Nephron (organoid): ENCODE measurements around the gene ARL15.

Source experiments
- H3K27ac Mint-ChIP-seq, 3 experiments: 2 replicates each; pipeline ENCODE4 v1.8.0; 2020; ENCODE audit warnings: mixed read lengths in 3 of 3, mild to moderate bottlenecking in 2 of 3, moderate library complexity in 1 of 3
- H3K27me3 Mint-ChIP-seq: 2 replicates; pipeline ENCODE4 v1.8.0; 2021; ENCODE audit warnings: low read depth, mild to moderate bottlenecking, moderate library complexity, mixed read lengths
- H3K36me3 Mint-ChIP-seq: 2 replicates; pipeline ENCODE4 v1.8.0; 2020; ENCODE audit warnings: low read depth, mixed read lengths
- H3K4me1 Mint-ChIP-seq: 2 replicates; pipeline ENCODE4 v1.8.0; 2020; ENCODE audit warnings: mixed read lengths
- H3K4me3 Mint-ChIP-seq, 3 experiments: 2 replicates each; pipeline ENCODE4 v1.8.0; 2020; ENCODE audit warnings: mild to moderate bottlenecking in 3 of 3, mixed read lengths in 3 of 3, moderate library complexity in 2 of 3
- H3K9me3 Mint-ChIP-seq: 2 replicates; pipeline ENCODE4 v1.8.0; 2020; ENCODE audit warnings: mixed read lengths
- TF ChIP-seq, protein P1 (sequence below), 3 experiments: fragments of 200-600 bp; sonication (generic); IDR thresholded peaks; one replicate each; pipeline ENCODE4 v1.5.0; 2021; ENCODE audit warnings: antibody characterized with exemption in 3 of 3; ENCODE audit not compliant: unreplicated experiment in 3 of 3

ARL15 gene

DNA sequence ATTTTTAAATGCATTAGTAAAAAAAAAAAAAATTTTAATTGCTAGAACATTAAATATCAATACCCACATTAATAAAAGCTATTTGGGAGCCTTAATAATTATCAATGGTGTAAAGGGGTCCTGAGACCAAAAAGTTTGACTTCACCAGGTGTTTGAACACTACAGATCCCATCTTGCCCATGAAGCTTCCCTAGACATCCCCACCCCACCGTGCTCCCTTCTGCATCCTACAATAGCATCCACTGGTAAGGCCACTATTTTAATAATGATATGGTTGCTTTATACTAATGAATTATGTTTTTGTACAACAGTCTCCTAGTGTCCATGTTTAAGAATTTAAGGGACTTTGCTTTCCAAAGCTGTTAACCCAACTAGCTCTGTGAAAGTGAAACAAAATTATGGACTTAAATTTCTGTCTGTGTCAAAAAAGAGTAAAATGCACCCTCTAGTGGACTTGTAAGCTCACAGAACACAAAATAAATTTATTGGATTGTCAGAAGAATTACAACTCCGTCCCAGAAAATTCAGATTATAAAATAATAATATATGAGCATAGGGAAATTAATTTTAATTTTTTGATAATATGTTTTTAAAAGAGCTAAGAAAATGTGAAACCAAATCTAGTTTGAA is 76.0 kb downstream of the ARL15 start:
- Mint-ChIP-seq H3K27ac (peak overlapping the region in 1 of 3 experiments; percentile 66), H3K9me3 (no peaks in the 10 kb centered on the region), H3K36me3 (no peaks in the 10 kb centered on the region), H3K4me3 (no peak overlapping the region), H3K27me3 (peaks cover 3% of the 10 kb centered on the region), H3K4me1 (peaks cover 8% of the 10 kb centered on the region)
- TF ChIP-seq, protein P1, sequence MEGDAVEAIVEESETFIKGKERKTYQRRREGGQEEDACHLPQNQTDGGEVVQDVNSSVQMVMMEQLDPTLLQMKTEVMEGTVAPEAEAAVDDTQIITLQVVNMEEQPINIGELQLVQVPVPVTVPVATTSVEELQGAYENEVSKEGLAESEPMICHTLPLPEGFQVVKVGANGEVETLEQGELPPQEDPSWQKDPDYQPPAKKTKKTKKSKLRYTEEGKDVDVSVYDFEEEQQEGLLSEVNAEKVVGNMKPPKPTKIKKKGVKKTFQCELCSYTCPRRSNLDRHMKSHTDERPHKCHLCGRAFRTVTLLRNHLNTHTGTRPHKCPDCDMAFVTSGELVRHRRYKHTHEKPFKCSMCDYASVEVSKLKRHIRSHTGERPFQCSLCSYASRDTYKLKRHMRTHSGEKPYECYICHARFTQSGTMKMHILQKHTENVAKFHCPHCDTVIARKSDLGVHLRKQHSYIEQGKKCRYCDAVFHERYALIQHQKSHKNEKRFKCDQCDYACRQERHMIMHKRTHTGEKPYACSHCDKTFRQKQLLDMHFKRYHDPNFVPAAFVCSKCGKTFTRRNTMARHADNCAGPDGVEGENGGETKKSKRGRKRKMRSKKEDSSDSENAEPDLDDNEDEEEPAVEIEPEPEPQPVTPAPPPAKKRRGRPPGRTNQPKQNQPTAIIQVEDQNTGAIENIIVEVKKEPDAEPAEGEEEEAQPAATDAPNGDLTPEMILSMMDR (IDR thresholded peaks at IDR 0.05; ENCODE audit: unreplicated experiment in 3 of 3), result peak; percentile 48 to 61 (median 54)

DNA sequence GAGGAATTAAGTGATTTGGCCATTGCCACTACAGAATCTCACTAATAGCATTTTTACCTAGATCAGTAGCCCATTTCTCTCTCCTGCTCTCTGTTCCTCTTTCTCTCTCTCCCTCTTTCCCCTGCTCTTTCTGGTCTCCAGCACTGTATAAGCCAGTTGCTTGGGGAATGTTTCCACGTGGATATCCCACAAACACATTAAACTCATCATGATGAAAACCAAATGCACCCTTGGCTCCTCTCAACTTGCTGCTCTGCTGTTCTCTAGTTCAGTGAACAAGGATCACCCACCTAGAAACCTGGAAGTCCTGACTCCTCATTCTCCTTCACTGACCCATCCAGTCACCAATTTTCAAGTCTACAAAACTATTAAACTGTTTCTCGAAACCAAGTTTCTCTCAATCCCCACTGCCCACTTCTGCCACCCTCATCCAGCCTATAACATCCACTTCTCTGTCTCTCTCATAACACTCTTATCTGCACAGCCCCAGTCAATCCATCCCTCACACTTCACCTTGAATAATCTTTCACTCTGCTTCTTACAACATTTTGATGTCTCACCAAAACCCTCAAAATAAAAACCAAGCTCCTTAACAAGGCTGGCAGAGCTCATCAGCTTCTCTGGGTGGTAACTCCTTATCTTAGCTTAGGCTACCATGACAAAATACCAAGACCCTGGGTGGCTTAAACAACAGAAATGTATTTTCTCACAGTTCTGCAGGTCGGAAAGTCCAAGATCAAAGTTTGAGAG is 79.3 kb downstream of the ARL15 start:
- peaks cover 3% of the 10 kb centered on the region for H3K27me3 Mint-ChIP-seq
- H3K4me3 Mint-ChIP-seq, result no peak overlapping the region
- TF ChIP-seq, protein P1 (IDR thresholded peaks at IDR 0.05; ENCODE audit: unreplicated experiment in 3 of 3), result no peak
- no peaks in the 10 kb centered on the region for H3K9me3 Mint-ChIP-seq
- H3K4me1 Mint-ChIP-seq, result peaks cover 13% of the 10 kb centered on the region
- H3K36me3 Mint-ChIP-seq, result no peaks in the 10 kb centered on the region
- no peak overlapping the region for H3K27ac Mint-ChIP-seq

DNA sequence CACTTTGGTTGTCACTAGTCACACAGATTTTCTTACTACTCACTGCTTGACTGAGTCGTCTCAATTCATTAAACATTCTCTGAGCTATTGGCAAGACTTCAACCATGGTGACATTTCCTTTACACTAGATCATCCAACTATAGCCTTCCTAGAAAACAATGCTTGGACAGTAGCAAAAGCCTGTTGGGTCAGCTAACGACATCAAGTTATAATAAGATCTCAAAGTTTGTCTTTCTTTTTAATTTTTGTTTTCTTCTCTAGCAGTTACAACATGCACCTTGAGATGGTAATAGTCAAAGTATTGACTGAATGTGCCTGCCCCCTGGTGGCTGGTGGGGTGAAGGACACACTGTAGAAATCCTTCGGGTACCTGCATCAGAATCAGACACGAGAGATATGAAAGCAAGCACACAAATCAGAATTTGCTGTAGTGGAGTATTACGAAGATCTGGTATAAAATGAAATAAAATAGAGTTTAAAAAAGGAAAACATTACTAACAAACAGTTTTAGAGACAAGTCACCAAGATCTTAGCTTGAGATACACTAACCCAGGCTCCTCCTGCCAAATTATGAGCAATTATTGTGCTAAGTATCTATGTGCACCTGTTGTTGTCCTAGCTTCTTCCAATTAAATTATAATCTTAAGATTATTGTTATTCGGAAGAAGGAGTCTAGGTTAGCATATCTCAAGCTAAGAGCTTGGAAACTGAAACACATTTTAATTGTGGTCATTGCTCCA is 81.2 kb downstream of the ARL15 start:
- H3K27me3 Mint-ChIP-seq, result peaks cover 6% of the 10 kb centered on the region
- H3K4me1 Mint-ChIP-seq, result peaks cover 9% of the 10 kb centered on the region
- H3K27ac Mint-ChIP-seq, result peak overlapping the region in 2 of 3 experiments; percentile 0 to 2
- no peak overlapping the region for H3K4me3 Mint-ChIP-seq
- peaks cover 1% of the 10 kb centered on the region for H3K36me3 Mint-ChIP-seq
- peaks cover under 1% of the 10 kb centered on the region for H3K9me3 Mint-ChIP-seq
- TF ChIP-seq, protein P1 (IDR thresholded peaks at IDR 0.05; ENCODE audit: unreplicated experiment in 3 of 3), result peak; percentile 82 to 92 (median 86)

DNA sequence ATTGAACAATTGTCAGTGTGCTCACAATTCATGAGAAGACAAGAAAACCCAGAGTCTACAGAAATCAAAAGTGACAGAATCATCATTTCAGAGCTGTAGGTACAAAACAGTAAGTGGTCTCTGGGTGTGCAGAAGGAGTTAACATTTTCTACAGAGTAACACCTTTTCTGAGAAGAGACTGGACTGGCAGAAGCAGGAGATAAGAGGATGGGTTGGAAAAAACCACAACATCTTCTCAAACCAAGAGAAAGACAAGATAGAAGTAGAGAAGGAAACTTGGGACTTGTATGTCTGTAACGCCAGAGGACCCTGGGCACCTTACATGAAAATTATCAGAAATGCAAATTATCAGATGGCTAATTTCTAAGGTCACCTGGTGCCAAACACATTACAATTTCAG is 82.6 kb downstream of the ARL15 start:
- peaks cover 9% of the 10 kb centered on the region for H3K4me1 Mint-ChIP-seq
- H3K27me3 Mint-ChIP-seq, result peaks cover 6% of the 10 kb centered on the region
- no peak overlapping the region for H3K27ac Mint-ChIP-seq
- peaks cover 7% of the 10 kb centered on the region for H3K9me3 Mint-ChIP-seq
- TF ChIP-seq, protein P1 (IDR thresholded peaks at IDR 0.05; ENCODE audit: unreplicated experiment in 3 of 3), result no peak
- no peak overlapping the region for H3K4me3 Mint-ChIP-seq
- H3K36me3 Mint-ChIP-seq, result peaks cover 5% of the 10 kb centered on the region

DNA sequence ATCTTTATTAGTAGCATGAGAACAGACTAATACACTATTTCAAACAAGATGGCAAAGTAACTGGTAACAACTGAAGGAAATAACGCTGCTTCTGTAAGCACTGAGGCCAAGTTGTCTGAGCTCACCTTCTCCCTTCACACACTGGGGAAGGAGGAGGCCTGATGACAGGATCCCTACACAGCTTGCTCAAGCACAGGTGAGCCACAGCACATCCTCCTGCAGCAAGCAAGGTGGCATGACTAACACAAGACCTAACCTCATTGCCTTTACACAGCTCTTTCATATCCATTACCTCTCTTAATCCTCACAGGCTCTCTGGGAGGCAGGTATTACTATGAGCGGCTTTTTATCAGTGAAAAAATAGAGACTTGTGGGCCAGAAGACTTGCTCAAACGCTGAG is 83.3 kb downstream of the ARL15 start:
- H3K36me3 Mint-ChIP-seq, result peaks cover 5% of the 10 kb centered on the region
- no peak overlapping the region for H3K4me3 Mint-ChIP-seq
- H3K4me1 Mint-ChIP-seq, result peaks cover 8% of the 10 kb centered on the region
- peaks cover 5% of the 10 kb centered on the region for H3K27me3 Mint-ChIP-seq
- H3K27ac Mint-ChIP-seq, result no peak overlapping the region
- TF ChIP-seq, protein P1 (IDR thresholded peaks at IDR 0.05; ENCODE audit: unreplicated experiment in 3 of 3), result no peak
- H3K9me3 Mint-ChIP-seq, result peaks cover 7% of the 10 kb centered on the region
